HTR-8/SVneo (cell line): Measurements from ENCODE around the gene CUTC.
"Not testable (repeated sequence)": the region's sequence is repeated elsewhere in the genome, so short reads cannot be mapped to it uniquely, and the experiment has no call there.

ENCODE experiments used
- DNase-seq: peaks from one replicate; pipeline ENCODE4 v3.0.0; 2011; ENCODE audit warnings: low spot score, mixed read lengths; ENCODE audit not compliant: insufficient read length
- FAIRE-seq: peaks from 2 replicates; lab custom pipeline; 2011; peaks lifted over from hg19 to GRCh38; lab: Jason Lieb, UNC

The CUTC gene

GRCh38 chr10:99732033-99732842 lies at the start of gene CUTC, which contains the start of gene COX15:
Gene CUTC (plus strand): TSS chr10:99732234. CDS start chr10:99732349, 115 bp downstream.
Gene COX15 (minus strand): TSS chr10:99732127. CDS start chr10:99732049, 78 bp downstream.
- DNase-seq, result peak; percentile 97
- FAIRE-seq, result peak; percentile 83

GRCh38 chr10:99682752-99683151 lies 49.3 kb upstream of the CUTC start:
- no peak for DNase-seq
- no peak for FAIRE-seq

- DNase-seq, result no peak
- FAIRE-seq, result no peak
Measured at GRCh38 chr10:99685597-99685967, 46.5 kb upstream of the CUTC start.

- no peak for FAIRE-seq
Measured at GRCh38 chr10:99689461-99689860, 42.6 kb upstream of the CUTC start.

GRCh38 chr10:99693933-99694583 lies 38.0 kb upstream of the CUTC start:
- FAIRE-seq (no peak), DNase-seq (no peak)

More at GRCh38 chr10:99689461-99689860, 42.6 kb upstream of the CUTC start:
- no peak for DNase-seq

DNA sequence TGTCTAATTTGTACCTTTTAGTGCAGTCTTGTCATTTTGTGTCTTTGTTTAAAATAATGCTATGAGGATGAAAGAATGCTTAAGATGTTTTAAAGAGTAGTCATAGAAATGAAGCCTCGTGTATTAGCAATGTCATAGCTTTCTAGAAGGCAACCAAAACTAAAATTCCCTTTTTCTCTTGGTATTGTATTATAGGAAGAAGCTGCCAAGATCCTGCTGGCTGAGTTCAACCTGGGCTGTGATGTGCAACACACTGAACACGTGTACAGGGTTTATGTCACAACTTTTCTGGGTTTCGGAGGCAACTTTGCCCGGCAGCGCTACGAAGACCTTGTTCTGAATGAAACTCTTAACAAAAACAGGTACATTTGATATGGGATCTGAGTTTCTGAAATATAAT lies 36.3 kb upstream of the CUTC start:
- FAIRE-seq (no peak), DNase-seq (no peak)

GRCh38 chr10:99698504-99699080 lies 33.4 kb upstream of the CUTC start:
- FAIRE-seq, result no peak
- DNase-seq, result no peak

GRCh38 chr10:99700649-99701048 lies 31.4 kb upstream of the CUTC start:
- FAIRE-seq, result no peak
- DNase-seq, result no peak

GRCh38 chr10:99708428-99709012 lies 23.5 kb upstream of the CUTC start:
- DNase-seq, result no peak
- no peak for FAIRE-seq

DNA sequence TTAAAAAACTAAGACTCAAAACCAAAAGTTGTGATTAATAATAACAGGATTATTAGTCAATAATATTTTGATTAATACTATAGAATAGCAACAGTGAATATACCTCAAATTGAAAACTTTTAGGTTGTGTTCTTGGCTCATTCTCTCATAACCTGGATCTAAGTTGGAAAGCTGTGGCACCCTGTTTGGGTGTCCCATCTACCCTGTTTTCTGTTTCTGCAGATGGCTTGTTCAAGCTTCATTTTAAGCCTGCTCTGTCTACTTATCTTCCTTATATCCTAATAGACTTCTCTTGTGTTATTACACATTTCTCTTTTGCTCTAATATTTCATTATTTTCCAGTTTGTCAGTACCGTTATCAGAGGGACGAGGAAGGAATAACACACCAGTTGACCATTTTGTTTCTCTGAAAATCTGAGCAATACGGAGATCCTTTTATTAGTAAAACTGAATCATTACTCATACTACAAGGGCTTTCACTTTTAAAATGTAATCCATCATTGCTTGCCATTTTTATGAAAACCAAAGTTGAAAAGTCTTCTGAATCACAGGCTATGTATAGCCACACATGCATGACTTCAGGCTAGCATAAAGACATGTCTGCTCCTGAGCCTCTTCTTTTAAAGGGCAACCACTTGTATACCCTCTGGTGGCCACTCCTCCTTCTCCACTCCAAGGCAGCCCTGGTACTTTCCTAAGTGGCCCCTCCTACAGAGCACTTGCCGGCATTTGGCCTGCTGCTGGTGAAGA lies 22.4 kb upstream of the CUTC start:
- no peak for DNase-seq
- FAIRE-seq, result no peak

DNA sequence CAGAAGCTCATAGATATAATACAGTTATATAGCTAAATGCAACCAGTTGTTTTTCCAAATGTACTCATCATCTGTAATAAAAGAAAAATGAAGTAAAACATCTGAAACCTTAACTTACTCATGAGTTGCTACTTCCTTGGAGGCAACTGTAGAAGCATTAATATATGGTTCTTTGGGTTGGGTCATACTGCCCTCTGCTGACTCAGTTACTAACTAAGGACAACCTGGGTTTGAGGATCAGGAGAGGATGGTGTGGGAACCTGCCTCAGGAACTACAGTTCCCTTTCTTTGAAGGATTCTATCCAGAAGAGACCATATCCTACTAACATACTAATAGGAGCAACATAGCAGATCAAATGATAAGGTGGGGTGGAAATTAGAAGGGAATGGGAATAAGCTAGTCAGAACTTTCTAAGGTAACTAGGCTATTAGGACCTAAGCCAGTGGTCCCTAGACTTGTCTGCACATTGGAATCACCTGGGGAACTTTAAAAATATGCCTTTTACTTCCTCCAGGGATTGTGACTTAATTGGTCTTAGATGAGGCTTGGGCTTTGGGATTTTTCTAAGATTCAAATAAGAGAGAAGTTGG lies 20.8 kb upstream of the CUTC start:
- no peak for FAIRE-seq
- DNase-seq, result peak; percentile 53

- FAIRE-seq (no peak), DNase-seq (no peak)
Measured at GRCh38 chr10:99714446-99714845, 17.6 kb upstream of the CUTC start.

- no peak for FAIRE-seq
Measured at GRCh38 chr10:99720387-99720786, 11.6 kb upstream of the CUTC start.

GRCh38 chr10:99730026-99730425 lies 2.0 kb upstream of the CUTC start:
- FAIRE-seq (no peak), DNase-seq (no peak)

More at GRCh38 chr10:99720387-99720786, 11.6 kb upstream of the CUTC start:
- no peak for DNase-seq

- FAIRE-seq, result no peak
Measured at GRCh38 chr10:99731306-99732032, 565 bp upstream of the CUTC start.

DNA sequence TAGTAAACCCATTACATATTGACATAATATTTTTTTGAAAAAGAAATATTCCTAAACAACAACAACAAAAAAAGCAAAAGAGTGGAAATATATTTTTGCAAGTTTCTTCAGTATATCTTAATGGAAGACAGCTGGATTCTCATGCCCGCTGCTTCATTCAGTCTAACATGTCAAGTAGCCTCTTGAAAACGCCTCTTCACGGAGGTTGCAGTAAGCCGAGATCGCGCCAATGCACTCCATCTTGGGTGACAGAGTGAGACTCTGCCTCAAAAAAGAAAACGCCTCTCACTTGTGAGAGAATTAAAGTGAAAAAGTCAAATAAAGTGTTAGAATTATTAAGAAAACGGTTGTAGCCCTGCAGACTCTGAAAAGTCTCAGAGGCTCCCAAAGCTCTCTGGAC lies 1.3 kb downstream of the CUTC start:
- FAIRE-seq, result no peak

More at GRCh38 chr10:99731306-99732032, 565 bp upstream of the CUTC start:
- no peak for DNase-seq

GRCh38 chr10:99734111-99734510 lies 2.1 kb downstream of the CUTC start:
- FAIRE-seq, result not testable (repeated sequence)

More for the DNA sequence above, 1.3 kb downstream of the CUTC start:
- no peak for DNase-seq

GRCh38 chr10:99740260-99740659 lies 8.2 kb downstream of the CUTC start:
- DNase-seq (no peak), FAIRE-seq (no peak)

More at GRCh38 chr10:99734111-99734510, 2.1 kb downstream of the CUTC start:
- DNase-seq, result not testable (repeated sequence)
